HFFc6 (cell line): ENCODE results near the gene CGNL1. TPM values are rescaled to one million over a fixed set of nuclear protein-coding genes. Genes with fewer than 3 reads are reported as not detected.

Source experiments
- DNase-seq: peaks from one replicate; pipeline ENCODE4 v3.0.0-alpha.2; 2018
- H3K27ac Mint-ChIP-seq: 2 replicates; pipeline ENCODE4 v1.8.0; 2020; ENCODE audit warnings: mild to moderate bottlenecking, mixed read lengths
- H3K27me3 Mint-ChIP-seq: 2 replicates; pipeline ENCODE4 v1.8.0; 2021; ENCODE audit warnings: mild to moderate bottlenecking, moderate library complexity, mixed read lengths; ENCODE audit not compliant: insufficient read depth
- H3K36me3 Mint-ChIP-seq: 2 replicates; pipeline ENCODE4 v1.8.0; 2021; ENCODE audit warnings: low read depth, mixed read lengths
- H3K4me1 Mint-ChIP-seq: 2 replicates; pipeline ENCODE4 v1.8.0; 2020; ENCODE audit warnings: low read depth, mixed read lengths
- H3K4me3 Mint-ChIP-seq: 2 replicates; pipeline ENCODE4 v1.8.0; 2020; ENCODE audit warnings: mild to moderate bottlenecking, moderate library complexity, mixed read lengths
- H3K9me3 Mint-ChIP-seq: 2 replicates; pipeline ENCODE4 v1.8.0; 2020; ENCODE audit warnings: mild to moderate bottlenecking, mixed read lengths
- total RNA-seq, 6 experiments: library from RNA; stranded (reverse); fragmentation: NEBNext Ultra II Directional; extraction: Animal tissue kit (Norgen Biotek cat#: 25700); gene quantifications; 2 replicates in 1 of 6; 3 replicates in 5 of 6; pipeline ENCODE4 v1.2.3, GENCODE V29; 2021
- TF ChIP-seq, protein P1 (sequence below): fragments of 200-600 bp; sonication (generic); IDR thresholded peaks from 2 replicates; pipeline ENCODE4 v1.5.0; 2021; ENCODE audit warnings: antibody characterized with exemption, mild to moderate bottlenecking

The CGNL1 gene
- total RNA-seq, 6 experiments from 2014 or later = 0.05 to 0.20 (median 0.10) TPM; not detected in 2

DNA sequence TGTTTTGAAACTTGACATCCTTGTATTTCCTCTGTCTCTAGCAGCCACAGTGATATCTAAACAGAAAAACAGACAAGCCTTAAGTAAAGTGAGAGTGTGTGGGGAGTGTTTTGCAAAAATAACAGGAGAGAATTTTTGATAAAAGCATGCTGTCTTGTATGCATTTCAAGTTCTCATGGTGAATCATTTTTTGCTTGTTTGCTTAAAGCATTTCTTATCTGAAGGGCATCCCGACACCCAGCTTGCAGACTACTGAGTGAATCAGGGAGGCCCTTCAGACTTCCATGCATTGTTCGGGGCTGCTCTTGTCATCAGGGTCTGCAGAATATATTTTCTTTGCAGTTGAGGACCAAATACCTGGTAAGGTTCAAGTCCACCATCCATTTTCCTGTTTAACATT lies 8.5 kb downstream of the CGNL1 start:
- H3K36me3 Mint-ChIP-seq = no peaks in the 10 kb centered on the region
- H3K4me3 Mint-ChIP-seq = no peak overlapping the region
- H3K27me3 Mint-ChIP-seq = peaks cover 43% of the 10 kb centered on the region
- H3K4me1 Mint-ChIP-seq = peaks cover 7% of the 10 kb centered on the region; the same call in 1 of the 2 replicates
- H3K9me3 Mint-ChIP-seq = no peaks in the 10 kb centered on the region; the same call in 1 of the 2 replicates
- TF ChIP-seq, protein P1, sequence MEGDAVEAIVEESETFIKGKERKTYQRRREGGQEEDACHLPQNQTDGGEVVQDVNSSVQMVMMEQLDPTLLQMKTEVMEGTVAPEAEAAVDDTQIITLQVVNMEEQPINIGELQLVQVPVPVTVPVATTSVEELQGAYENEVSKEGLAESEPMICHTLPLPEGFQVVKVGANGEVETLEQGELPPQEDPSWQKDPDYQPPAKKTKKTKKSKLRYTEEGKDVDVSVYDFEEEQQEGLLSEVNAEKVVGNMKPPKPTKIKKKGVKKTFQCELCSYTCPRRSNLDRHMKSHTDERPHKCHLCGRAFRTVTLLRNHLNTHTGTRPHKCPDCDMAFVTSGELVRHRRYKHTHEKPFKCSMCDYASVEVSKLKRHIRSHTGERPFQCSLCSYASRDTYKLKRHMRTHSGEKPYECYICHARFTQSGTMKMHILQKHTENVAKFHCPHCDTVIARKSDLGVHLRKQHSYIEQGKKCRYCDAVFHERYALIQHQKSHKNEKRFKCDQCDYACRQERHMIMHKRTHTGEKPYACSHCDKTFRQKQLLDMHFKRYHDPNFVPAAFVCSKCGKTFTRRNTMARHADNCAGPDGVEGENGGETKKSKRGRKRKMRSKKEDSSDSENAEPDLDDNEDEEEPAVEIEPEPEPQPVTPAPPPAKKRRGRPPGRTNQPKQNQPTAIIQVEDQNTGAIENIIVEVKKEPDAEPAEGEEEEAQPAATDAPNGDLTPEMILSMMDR = no peak
- peak; percentile 4 for DNase-seq
- H3K27ac Mint-ChIP-seq = no peak overlapping the region

DNA sequence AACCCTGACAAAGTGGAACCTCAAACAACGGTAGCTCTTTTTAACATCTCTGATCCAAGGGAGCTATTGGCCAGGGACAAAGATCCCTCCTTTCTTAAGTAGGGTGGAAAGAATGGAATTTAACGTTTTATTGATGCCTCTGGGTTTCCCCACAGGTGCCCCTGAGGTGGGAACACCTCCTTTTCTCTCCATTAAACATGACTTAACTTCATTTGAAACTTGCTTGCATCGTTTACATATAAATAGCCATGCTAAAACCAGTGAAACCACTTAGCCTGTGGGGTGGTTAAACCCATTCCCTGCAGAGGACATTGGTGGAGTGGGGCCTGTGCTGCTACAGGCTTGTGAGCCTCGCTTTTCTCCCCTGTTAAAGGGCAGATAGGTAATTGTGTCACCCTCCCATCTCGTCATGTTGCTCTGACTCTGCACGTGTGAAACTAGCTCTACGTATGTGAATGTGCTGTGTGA lies 9.7 kb downstream of the CGNL1 start:
- TF ChIP-seq, protein P1 = no peak
- H3K4me3 Mint-ChIP-seq = no peak overlapping the region
- H3K36me3 Mint-ChIP-seq = no peaks in the 10 kb centered on the region
- H3K27me3 Mint-ChIP-seq = peaks cover 32% of the 10 kb centered on the region
- peaks cover 7% of the 10 kb centered on the region; the same call in 1 of the 2 replicates for H3K4me1 Mint-ChIP-seq
- no peak for DNase-seq
- no peak overlapping the region for H3K27ac Mint-ChIP-seq
- H3K9me3 Mint-ChIP-seq = no peaks in the 10 kb centered on the region; the same call in 1 of the 2 replicates

DNA sequence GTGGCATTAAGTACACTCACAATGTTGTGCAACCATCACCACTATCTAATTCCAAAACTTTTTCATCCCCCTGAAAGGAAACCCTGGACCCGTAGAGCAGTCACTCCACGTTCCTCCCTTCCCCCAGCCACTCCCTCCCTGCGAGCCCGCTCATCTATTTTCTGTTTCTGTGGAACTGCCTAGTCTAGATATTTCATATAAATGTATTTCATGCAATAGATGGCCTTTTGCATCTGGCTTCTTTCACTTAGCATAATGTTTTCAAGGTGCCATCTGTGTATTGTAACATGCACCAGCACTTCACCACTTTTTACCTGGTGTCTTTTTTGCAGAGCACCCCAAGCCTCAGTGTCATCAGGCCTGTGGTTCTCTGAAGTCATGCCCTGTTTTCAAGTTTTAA lies 10.7 kb downstream of the CGNL1 start:
- DNase-seq = no peak
- TF ChIP-seq, protein P1 = no peak
- H3K9me3 Mint-ChIP-seq = no peaks in the 10 kb centered on the region; the same call in 1 of the 2 replicates
- H3K27ac Mint-ChIP-seq = no peak overlapping the region
- no peaks in the 10 kb centered on the region for H3K36me3 Mint-ChIP-seq
- peaks cover 27% of the 10 kb centered on the region for H3K27me3 Mint-ChIP-seq
- H3K4me3 Mint-ChIP-seq = no peak overlapping the region
- peaks cover 7% of the 10 kb centered on the region; the same call in 1 of the 2 replicates for H3K4me1 Mint-ChIP-seq

DNA sequence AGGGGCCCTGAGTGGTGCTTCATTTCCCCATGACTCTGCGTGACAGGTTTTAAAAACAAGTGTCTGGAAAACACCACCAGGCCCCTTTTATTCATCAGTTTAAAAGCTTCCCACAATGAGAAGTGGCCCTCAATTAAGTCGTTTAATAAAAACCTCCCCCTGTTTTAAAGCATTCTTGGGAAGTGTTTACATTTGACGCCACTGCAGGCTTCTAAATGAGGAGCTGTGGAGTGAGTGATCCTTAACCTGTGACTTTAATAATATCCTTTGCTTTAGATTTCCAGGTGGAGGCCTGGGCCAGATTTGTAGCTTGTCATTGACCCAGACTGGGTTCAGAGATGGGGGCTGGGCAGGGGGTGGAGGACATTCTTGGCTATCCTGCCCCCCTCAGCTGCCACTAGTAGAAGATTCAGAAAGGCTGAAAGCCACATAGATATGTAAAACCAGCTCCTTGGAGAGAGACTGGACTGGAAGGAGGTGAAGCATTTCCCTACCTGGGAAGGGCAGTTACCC lies 11.3 kb downstream of the CGNL1 start:
- Mint-ChIP-seq H3K9me3 (no peaks in the 10 kb centered on the region; the same call in 1 of the 2 replicates), H3K27ac (no peak overlapping the region), H3K27me3 (peaks cover 24% of the 10 kb centered on the region), H3K36me3 (no peaks in the 10 kb centered on the region), H3K4me1 (peaks cover 7% of the 10 kb centered on the region; the same call in 1 of the 2 replicates), H3K4me3 (no peak overlapping the region)
- TF ChIP-seq, protein P1 = no peak
- DNase-seq = no peak

DNA sequence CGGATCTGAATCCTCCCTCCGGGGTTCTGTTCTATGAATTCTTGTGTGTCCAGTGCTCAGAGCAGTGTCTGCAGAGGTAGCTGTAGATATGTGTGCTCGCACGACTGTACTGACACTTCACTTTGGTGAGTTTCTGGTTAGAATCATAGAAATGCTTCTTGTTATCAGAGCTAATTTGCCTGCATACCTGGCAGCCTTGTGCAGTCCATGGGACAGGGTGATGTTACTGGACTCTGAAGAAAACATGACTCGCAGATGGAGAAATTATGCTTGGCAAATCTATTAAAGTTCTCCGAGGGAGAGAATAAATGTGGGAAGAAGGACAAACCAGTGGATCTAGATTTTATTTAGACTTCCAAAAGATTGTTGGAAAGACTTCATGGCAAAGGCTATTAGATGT lies 12.2 kb downstream of the CGNL1 start:
- Mint-ChIP-seq H3K4me1 (peaks cover 7% of the 10 kb centered on the region; the same call in 1 of the 2 replicates), H3K36me3 (no peaks in the 10 kb centered on the region), H3K27ac (no peak overlapping the region), H3K9me3 (no peaks in the 10 kb centered on the region; the same call in 1 of the 2 replicates), H3K27me3 (peaks cover 22% of the 10 kb centered on the region), H3K4me3 (no peak overlapping the region)
- TF ChIP-seq, protein P1 = no peak
- no peak for DNase-seq
